ENCODE data around the gene CA9.
A peak's percentile ranks its signal among the peaks of the same experiment; 100 is the strongest.

The CA9 gene

DNA sequence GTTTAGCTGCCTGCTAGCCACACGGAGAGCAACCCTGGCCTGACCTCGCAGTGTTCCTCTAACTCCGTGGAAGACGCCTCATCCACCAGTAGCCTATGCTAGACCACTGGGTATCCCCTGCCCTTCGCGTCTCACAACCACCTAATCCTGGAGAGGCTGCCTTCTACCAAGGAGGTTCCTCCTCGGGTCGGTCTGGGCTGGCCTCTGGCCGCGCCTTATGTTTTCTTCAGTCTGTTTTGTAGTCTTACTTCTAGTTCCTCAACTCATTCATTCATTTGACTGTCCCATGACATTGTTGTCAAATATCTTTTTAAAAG lies 17.6 kb downstream of the CA9 start:
- TF ChIP-seq EZH2phosphoT487 (IDR thresholded peaks at IDR 0.05; ENCODE audit: borderline replicate concordance) = no peak
- TF ChIP-seq, protein P1, sequence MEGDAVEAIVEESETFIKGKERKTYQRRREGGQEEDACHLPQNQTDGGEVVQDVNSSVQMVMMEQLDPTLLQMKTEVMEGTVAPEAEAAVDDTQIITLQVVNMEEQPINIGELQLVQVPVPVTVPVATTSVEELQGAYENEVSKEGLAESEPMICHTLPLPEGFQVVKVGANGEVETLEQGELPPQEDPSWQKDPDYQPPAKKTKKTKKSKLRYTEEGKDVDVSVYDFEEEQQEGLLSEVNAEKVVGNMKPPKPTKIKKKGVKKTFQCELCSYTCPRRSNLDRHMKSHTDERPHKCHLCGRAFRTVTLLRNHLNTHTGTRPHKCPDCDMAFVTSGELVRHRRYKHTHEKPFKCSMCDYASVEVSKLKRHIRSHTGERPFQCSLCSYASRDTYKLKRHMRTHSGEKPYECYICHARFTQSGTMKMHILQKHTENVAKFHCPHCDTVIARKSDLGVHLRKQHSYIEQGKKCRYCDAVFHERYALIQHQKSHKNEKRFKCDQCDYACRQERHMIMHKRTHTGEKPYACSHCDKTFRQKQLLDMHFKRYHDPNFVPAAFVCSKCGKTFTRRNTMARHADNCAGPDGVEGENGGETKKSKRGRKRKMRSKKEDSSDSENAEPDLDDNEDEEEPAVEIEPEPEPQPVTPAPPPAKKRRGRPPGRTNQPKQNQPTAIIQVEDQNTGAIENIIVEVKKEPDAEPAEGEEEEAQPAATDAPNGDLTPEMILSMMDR (conservative IDR thresholded peaks at IDR 0.05; ENCODE audit: low read length) = no peak
- peak overlapping the region; percentile 88 for H3K4me3 ChIP-seq (ENCODE audit: low read length, poor library complexity, severe bottlenecking)
- peak overlapping the region; percentile 91 for H3K9ac ChIP-seq (ENCODE audit: low read depth, low read length, poor library complexity, severe bottlenecking)
- H3K36me3 ChIP-seq (ENCODE audit: insufficient read depth, low read length) = peaks cover 5% of the 10 kb centered on the region; the same call in 1 of the 2 replicates
- no peaks in the 10 kb centered on the region for H4K20me1 ChIP-seq (ENCODE audit: insufficient read depth, low read length, poor library complexity, severe bottlenecking)
- peak overlapping the region; percentile 98 for H2AFZ ChIP-seq (ENCODE audit: low read length)
- H3K4me2 ChIP-seq (ENCODE audit: low read depth, low read length, poor library complexity, severe bottlenecking) = peak overlapping the region; percentile 63
- H3K27me3 ChIP-seq (ENCODE audit: insufficient read depth, low read length, poor library complexity, severe bottlenecking) = no peaks in the 10 kb centered on the region
- H3K9me2 ChIP-seq (replicated peaks; ENCODE audit: low read depth, low read length) = no peaks in the 10 kb centered on the region
- no peaks in the 10 kb centered on the region for H3K79me2 ChIP-seq (ENCODE audit: insufficient read depth, low read length)
- H3K9me3 ChIP-seq (ENCODE audit: insufficient read depth, low read depth, low read length) = no peaks in the 10 kb centered on the region
- no peaks in the 10 kb centered on the region for H3F3A ChIP-seq (ENCODE audit: low read depth)
- peaks cover 8% of the 10 kb centered on the region for H3K4me1 ChIP-seq (ENCODE audit: insufficient read depth, low read length, poor library complexity, severe bottlenecking)

DNA sequence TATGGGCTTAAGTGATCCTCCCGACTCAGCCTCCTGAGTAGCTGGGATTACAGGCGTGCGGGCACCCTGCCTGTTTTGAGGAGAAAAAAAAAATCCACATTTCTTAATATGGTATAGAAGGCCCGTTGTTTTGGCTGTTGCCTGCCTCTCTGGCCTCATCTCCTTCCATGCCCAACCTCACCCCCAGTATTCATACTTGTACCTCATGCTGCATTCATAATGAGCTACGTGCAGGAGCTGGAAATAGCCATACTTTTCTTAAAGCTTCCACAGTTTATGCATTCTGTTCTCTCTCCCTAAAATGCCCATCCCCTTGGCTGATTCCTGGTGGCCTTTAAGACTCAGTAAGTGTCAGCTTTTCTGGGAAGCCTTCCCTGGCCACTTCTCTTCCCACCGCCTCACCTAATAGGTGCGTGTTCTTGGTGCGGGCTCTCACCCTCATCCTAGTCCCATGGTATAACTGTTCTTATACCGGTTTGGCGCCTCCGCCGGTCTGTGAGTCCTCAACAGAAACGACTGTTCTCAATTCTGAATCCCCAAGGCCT lies 18.1 kb downstream of the CA9 start:
- no peaks in the 10 kb centered on the region for H3F3A ChIP-seq (ENCODE audit: low read depth)
- no peak overlapping the region for H3K9ac ChIP-seq (ENCODE audit: low read depth, low read length, poor library complexity, severe bottlenecking)
- H3K9me3 ChIP-seq (ENCODE audit: insufficient read depth, low read depth, low read length) = no peaks in the 10 kb centered on the region
- no peaks in the 10 kb centered on the region for H3K9me2 ChIP-seq (replicated peaks; ENCODE audit: low read depth, low read length)
- no peaks in the 10 kb centered on the region for H3K27me3 ChIP-seq (ENCODE audit: insufficient read depth, low read length, poor library complexity, severe bottlenecking)
- TF ChIP-seq EZH2phosphoT487 (IDR thresholded peaks at IDR 0.05; ENCODE audit: borderline replicate concordance) = no peak
- TF ChIP-seq, protein P1 (conservative IDR thresholded peaks at IDR 0.05; ENCODE audit: low read length) = no peak
- no peak overlapping the region for H3K4me3 ChIP-seq (ENCODE audit: low read length, poor library complexity, severe bottlenecking)
- peak overlapping the region; percentile 63 for H3K4me2 ChIP-seq (ENCODE audit: low read depth, low read length, poor library complexity, severe bottlenecking)
- H3K4me1 ChIP-seq (ENCODE audit: insufficient read depth, low read length, poor library complexity, severe bottlenecking) = peaks cover 8% of the 10 kb centered on the region
- no peaks in the 10 kb centered on the region for H3K79me2 ChIP-seq (ENCODE audit: insufficient read depth, low read length)
- H4K20me1 ChIP-seq (ENCODE audit: insufficient read depth, low read length, poor library complexity, severe bottlenecking) = no peaks in the 10 kb centered on the region
- peaks cover 6% of the 10 kb centered on the region; the same call in 1 of the 2 replicates for H3K36me3 ChIP-seq (ENCODE audit: insufficient read depth, low read length)
- H2AFZ ChIP-seq (ENCODE audit: low read length) = no peak overlapping the region

DNA sequence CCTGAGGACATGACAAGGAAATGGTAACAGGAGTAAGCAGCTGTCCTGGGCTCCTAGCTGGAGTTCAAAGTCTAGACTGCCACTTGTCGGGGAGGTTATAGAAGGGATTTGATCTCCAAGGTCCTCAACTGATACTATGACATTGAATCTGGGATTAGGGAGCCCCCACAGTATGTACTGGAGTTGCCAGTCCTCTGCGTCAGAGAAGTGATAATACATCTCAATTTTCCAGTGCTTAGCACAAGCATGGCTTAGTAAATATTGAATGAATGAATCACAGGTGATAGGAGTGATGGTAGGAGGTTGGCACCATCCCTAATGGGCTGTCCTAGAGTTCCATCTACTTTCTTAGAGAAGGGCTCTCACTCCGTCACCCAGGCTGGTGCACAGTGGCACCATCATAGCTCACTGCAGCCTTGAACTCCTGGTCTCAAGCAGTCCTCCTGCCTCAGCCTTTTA lies 22.2 kb downstream of the CA9 start:
- Histone ChIP-seq H3K9ac (ENCODE audit: low read depth, low read length, poor library complexity, severe bottlenecking) (no peak overlapping the region), H3K4me3 (ENCODE audit: low read length, poor library complexity, severe bottlenecking) (no peak overlapping the region), H3K36me3 (ENCODE audit: insufficient read depth, low read length) (peaks cover 48% of the 10 kb centered on the region; the same call in 1 of the 2 replicates), H4K20me1 (ENCODE audit: insufficient read depth, low read length, poor library complexity, severe bottlenecking) (no peaks in the 10 kb centered on the region), H3K79me2 (ENCODE audit: insufficient read depth, low read length) (no peaks in the 10 kb centered on the region), H3K27me3 (ENCODE audit: insufficient read depth, low read length, poor library complexity, severe bottlenecking) (no peaks in the 10 kb centered on the region), H3K4me2 (ENCODE audit: low read depth, low read length, poor library complexity, severe bottlenecking) (no peak overlapping the region), H2AFZ (ENCODE audit: low read length) (no peak overlapping the region), H3K4me1 (ENCODE audit: insufficient read depth, low read length, poor library complexity, severe bottlenecking) (no peaks in the 10 kb centered on the region), H3K9me2 (replicated peaks; ENCODE audit: low read depth, low read length) (no peaks in the 10 kb centered on the region), H3F3A (ENCODE audit: low read depth) (no peaks in the 10 kb centered on the region), H3K9me3 (ENCODE audit: insufficient read depth, low read depth, low read length) (no peaks in the 10 kb centered on the region)
- TF ChIP-seq EZH2phosphoT487 (IDR thresholded peaks at IDR 0.05; ENCODE audit: borderline replicate concordance) = no peak
- TF ChIP-seq, protein P1 (conservative IDR thresholded peaks at IDR 0.05; ENCODE audit: low read length) = no peak
